Left lung (tissue), 10 donors: ENCODE results near the gene UBE3B. TPM values are rescaled to one million over a fixed set of nuclear protein-coding genes. Genes with fewer than 3 reads are reported as not detected.

Source experiments
- ATAC-seq: fragments of 200-7000 bp; cut with Tn5 transposase; one replicate; pipeline ENCODE4 v1.9.1; 2020; ENCODE audit warnings: moderate library complexity
- DNase-seq, 4 donors: peaks; one replicate each; pipeline ENCODE4 v3.0.0-alpha.2; 2013 to 2020
- H3K27ac ChIP-seq, 2 donors: fragments of 200-600 bp; sonication (generic) in 1 of 2; one replicate each; pipeline versions ENCODE4 v1.5.0 to v1.8.0; 2020 to 2021
- H3K27me3 ChIP-seq, 2 donors: fragments of 200-600 bp; sonication (generic) in 1 of 2; one replicate each; pipeline versions ENCODE4 v1.5.0 to v1.8.0; 2020 to 2021
- H3K36me3 ChIP-seq, 2 donors: fragments of 200-600 bp; sonication (generic) in 1 of 2; one replicate each; pipeline versions ENCODE4 v1.5.0 to v1.8.0; 2020 to 2021
- H3K4me1 ChIP-seq, 2 donors: fragments of 200-600 bp; one replicate each; pipeline ENCODE4 v1.8.0; 2021
- H3K4me3 ChIP-seq, 2 donors: fragments of 200-600 bp; sonication (generic) in 1 of 2; one replicate each; pipeline versions ENCODE4 v1.5.0 to v1.8.0; 2020 to 2021; ENCODE audit warnings: mild to moderate bottlenecking in 1 of 2
- H3K9me3 ChIP-seq, 2 donors: fragments of 200-600 bp; sonication (generic) in 1 of 2; one replicate each; pipeline versions ENCODE4 v1.5.0 to v1.8.0; 2020 to 2021
- intact Hi-C, 2 donors: fragments of 100-400 bp; cut with DNase I; formaldehyde crosslinking; loops; one replicate each; pipeline versions ENCODE4 v1.11.2 to v1.14.2; 2022
- polyA plus RNA-seq, 6 donors: library from polyadenylated mRNA; unstranded; fragments of 120-200 nt; gene quantifications; one replicate each; pipeline ENCODE4 v1.2.1, GENCODE V29; 2013; ENCODE audit not compliant: insufficient read length in 6 of 6
- total RNA-seq, 2 donors: library from RNA; stranded (reverse); fragmentation: NEBNext Ultra II Directional; extraction: Animal tissue kit (Norgen Biotek cat#: 25700); gene quantifications; one replicate each; pipeline ENCODE4 v1.2.1, GENCODE V29; 2021
- TF ChIP-seq, protein P1 (sequence below), 2 donors: fragments of 200-600 bp; sonication (generic) in 1 of 2; IDR thresholded peaks; one replicate each; pipeline versions ENCODE4 v1.5.0 to v1.8.0; 2021; ENCODE audit warnings: antibody characterized with exemption in 2 of 2
- donor health status: DM: no; HTN: yes; CAD: no.
- donor health status: DM: no; HTN: no; CAD: no.

Gene UBE3B
- total and polyA plus RNA-seq, 8 donors: 30.5 to 42.5 (median 34.3) TPM

GRCh38 chr12:109501299-109501698 lies 23.9 kb downstream of the UBE3B start:
- ATAC-seq: no peak
- intact Hi-C loops: no loop called here
- H3K36me3 ChIP-seq: peaks cover 2 to 96% of the 10 kb centered on the region in 2 donors

DNA sequence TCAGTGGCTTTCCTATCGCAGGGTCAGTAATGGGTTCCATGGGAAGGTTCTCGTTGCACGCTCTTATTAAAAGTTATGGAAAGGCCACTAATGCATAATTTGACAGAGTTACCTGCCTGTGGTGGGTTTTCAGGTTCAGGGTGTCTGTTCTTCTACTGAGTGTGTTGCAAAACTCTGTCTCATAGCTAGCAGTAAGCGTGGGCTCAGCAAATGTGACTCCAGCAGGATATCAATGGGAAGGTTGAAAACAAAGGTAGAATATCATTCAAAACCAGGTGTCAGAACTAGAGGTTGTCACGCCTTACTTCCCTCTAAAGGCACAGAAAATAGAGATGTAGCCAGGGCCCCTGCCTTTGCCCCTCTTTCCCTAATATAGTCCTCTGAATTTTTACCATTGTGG lies 24.9 kb downstream of the UBE3B start:
- peaks cover 2 to 100% of the 10 kb centered on the region in 2 donors for H3K36me3 ChIP-seq
- H3K27me3 ChIP-seq: no peaks in the 10 kb centered on the region
- intact Hi-C loops: no loop called here

More at GRCh38 chr12:109501299-109501698, 23.9 kb downstream of the UBE3B start:
- H3K27ac ChIP-seq: no peak overlapping the region
- TF ChIP-seq, protein P1, sequence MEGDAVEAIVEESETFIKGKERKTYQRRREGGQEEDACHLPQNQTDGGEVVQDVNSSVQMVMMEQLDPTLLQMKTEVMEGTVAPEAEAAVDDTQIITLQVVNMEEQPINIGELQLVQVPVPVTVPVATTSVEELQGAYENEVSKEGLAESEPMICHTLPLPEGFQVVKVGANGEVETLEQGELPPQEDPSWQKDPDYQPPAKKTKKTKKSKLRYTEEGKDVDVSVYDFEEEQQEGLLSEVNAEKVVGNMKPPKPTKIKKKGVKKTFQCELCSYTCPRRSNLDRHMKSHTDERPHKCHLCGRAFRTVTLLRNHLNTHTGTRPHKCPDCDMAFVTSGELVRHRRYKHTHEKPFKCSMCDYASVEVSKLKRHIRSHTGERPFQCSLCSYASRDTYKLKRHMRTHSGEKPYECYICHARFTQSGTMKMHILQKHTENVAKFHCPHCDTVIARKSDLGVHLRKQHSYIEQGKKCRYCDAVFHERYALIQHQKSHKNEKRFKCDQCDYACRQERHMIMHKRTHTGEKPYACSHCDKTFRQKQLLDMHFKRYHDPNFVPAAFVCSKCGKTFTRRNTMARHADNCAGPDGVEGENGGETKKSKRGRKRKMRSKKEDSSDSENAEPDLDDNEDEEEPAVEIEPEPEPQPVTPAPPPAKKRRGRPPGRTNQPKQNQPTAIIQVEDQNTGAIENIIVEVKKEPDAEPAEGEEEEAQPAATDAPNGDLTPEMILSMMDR (IDR thresholded peaks at IDR 0.05): no peak
- H3K4me1 ChIP-seq: no peaks in the 10 kb centered on the region
- DNase-seq: no peak
- no peaks in the 10 kb centered on the region for H3K27me3 ChIP-seq
- no peak overlapping the region for H3K4me3 ChIP-seq
- H3K9me3 ChIP-seq: no peaks in the 10 kb centered on the region

DNA sequence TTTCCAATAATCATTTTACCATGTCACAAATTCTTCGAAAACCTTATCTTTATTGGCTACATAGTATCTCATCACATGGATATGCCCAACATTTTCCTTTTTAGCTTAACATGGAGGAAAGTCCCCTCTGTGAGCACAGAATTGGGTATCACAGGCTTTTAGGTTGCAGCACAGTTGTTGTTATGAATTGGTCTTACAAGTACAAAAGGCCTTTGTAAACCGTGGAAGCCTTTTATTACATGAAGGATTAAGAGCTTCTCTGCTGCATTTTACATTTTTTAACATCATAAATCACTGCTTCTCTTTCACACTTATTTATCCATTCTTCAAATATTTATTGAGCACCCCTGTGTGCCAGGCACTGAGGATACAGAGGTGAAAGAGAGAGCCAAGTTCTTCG lies 26.2 kb downstream of the UBE3B start:
- Histone ChIP-seq H3K27ac (no peak overlapping the region), H3K9me3 (no peaks in the 10 kb centered on the region), H3K4me1 (no peaks in the 10 kb centered on the region), H3K27me3 (no peaks in the 10 kb centered on the region), H3K36me3 (peaks cover 2 to 100% of the 10 kb centered on the region in 2 donors), H3K4me3 (no peak overlapping the region)
- intact Hi-C loops: no loop called here
- no peak for DNase-seq
- TF ChIP-seq, protein P1 (IDR thresholded peaks at IDR 0.05): no peak
- no peak for ATAC-seq

More for the DNA sequence above, 24.9 kb downstream of the UBE3B start:
- DNase-seq: no peak
- Histone ChIP-seq H3K27ac (no peak overlapping the region), H3K4me1 (no peaks in the 10 kb centered on the region), H3K4me3 (no peak overlapping the region), H3K9me3 (no peaks in the 10 kb centered on the region)
- TF ChIP-seq, protein P1 (IDR thresholded peaks at IDR 0.05): no peak
- ATAC-seq: no peak

GRCh38 chr12:109504068-109504467 lies 26.6 kb downstream of the UBE3B start:
- Histone ChIP-seq H3K27me3 (no peaks in the 10 kb centered on the region), H3K4me3 (no peak overlapping the region), H3K27ac (no peak overlapping the region), H3K9me3 (no peaks in the 10 kb centered on the region), H3K36me3 (peaks cover 2 to 100% of the 10 kb centered on the region in 2 donors), H3K4me1 (no peaks in the 10 kb centered on the region)
- ATAC-seq: no peak
- TF ChIP-seq, protein P1 (IDR thresholded peaks at IDR 0.05): no peak
- intact Hi-C loops: no loop called here
- no peak for DNase-seq

DNA sequence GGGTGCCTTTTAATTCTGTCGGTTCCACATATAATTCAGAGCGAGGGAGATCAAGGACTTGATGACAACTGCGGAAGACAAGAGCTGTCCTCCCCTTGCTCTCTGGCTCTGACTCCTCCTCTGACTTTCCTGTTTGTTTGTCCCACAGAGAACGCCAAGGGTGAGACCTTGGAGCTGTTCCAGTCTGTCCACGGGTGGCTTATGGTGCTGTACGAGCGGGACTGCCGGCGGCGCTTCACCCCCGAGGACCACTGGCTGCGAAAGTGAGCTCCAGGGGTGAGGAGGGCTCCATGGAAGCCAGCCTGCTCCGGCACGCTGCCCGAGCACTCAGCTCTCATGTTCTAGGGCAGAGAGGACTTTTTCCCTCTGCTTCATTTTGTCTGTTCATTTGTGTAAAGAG lies 32.8 kb downstream of the UBE3B start:
- intact Hi-C loops: loop anchor here in 1 of 2 donors (10.0 kb wide), 1 partner anchor 265 kb away; no protein-coding TSS in a partner anchor
- Histone ChIP-seq H3K9me3 (no peaks in the 10 kb centered on the region), H3K27ac (no peak overlapping the region), H3K4me3 (no peak overlapping the region), H3K4me1 (peaks cover 0 to 4% of the 10 kb centered on the region in 2 donors), H3K27me3 (no peaks in the 10 kb centered on the region), H3K36me3 (peaks cover 0 to 100% of the 10 kb centered on the region in 2 donors)
- ATAC-seq (no peak), DNase-seq (no peak)
- TF ChIP-seq, protein P1 (IDR thresholded peaks at IDR 0.05): no peak
